Renal pelvis (tissue), 3 donors: ENCODE data around the gene MLANA. TPM values are rescaled to one million over a fixed set of nuclear protein-coding genes. Genes with fewer than 3 reads are reported as not detected.

Experiments used
- polyA plus RNA-seq, 3 donors: library from polyadenylated mRNA; unstranded; fragments of 120-200 nt; gene quantifications; one replicate each; pipeline ENCODE4 v1.2.1, GENCODE V29; 2013; ENCODE audit not compliant: insufficient read length in 3 of 3

MLANA gene
- polyA plus RNA-seq, 3 donors, result 0.93 to 1.6 (median 1.1) TPM

Other genes starting within 250 kb of the MLANA start
- 10 to 100 TPM; 44.3 to 60.7 (median 47.4) TPM for gene ERMP1, start 57.8 kb upstream of the MLANA start, polyA plus RNA-seq
- gene RANBP6, start 124.7 kb downstream of the MLANA start, polyA plus RNA-seq, result 10 to 100 TPM; 27.4 to 32.9 (median 31.1) TPM